GM23338 (cell line): ENCODE results near the gene CMKLR1. TPM values are rescaled to one million over a fixed set of nuclear protein-coding genes. Genes with fewer than 3 reads are reported as not detected.

Experiments
- ATAC-seq: fragments of 200-7000 bp; cut with Tn5 transposase; 3 replicates; pipeline ENCODE4 v1.9.1; 2020
- DNase-seq: peaks from one replicate; pipeline ENCODE4 v3.0.0-alpha.2; 2015; ENCODE audit warnings: low spot score
- H2AFZ ChIP-seq: fragments of 200-600 bp; sonication (generic); 2 replicates; pipeline ENCODE4 v1.8.0; 2016; ENCODE audit warnings: antibody characterized with exemption, mild to moderate bottlenecking, moderate library complexity
- H3F3A ChIP-seq: fragments of 200-600 bp; sonication (generic); replicated peaks from 2 replicates; pipeline ENCODE4 v1.8.0; 2017; ENCODE audit warnings: antibody characterized with exemption, mixed run types, low read depth
- H3K27ac ChIP-seq: fragments of 200-600 bp; sonication (generic); 2 replicates; pipeline ENCODE4 v1.6.1; 2016; ENCODE audit warnings: low read depth
- H3K27me3 ChIP-seq: fragments of 200-600 bp; sonication (generic); 2 replicates; pipeline ENCODE4 v1.8.0; 2016; ENCODE audit warnings: mild to moderate bottlenecking, mixed run types, moderate library complexity; ENCODE audit not compliant: insufficient read depth
- H3K36me3 ChIP-seq: fragments of 200-600 bp; sonication (generic); 2 replicates; pipeline ENCODE4 v1.8.0; 2016; ENCODE audit warnings: mild to moderate bottlenecking; ENCODE audit not compliant: insufficient read depth
- H3K4me1 ChIP-seq: fragments of 200-600 bp; sonication (generic); 2 replicates; pipeline ENCODE4 v1.8.0; 2016; ENCODE audit warnings: mild to moderate bottlenecking, moderate library complexity; ENCODE audit not compliant: insufficient read depth
- H3K4me2 ChIP-seq: fragments of 200-600 bp; sonication (generic); 2 replicates; pipeline ENCODE4 v1.7.1; 2017; ENCODE audit warnings: mixed run types
- H3K4me3 ChIP-seq: fragments of 200-600 bp; sonication (generic); 2 replicates; pipeline ENCODE4 v1.6.1; 2016; ENCODE audit warnings: mixed run types
- H3K79me2 ChIP-seq: fragments of 200-600 bp; sonication (generic); replicated peaks from 2 replicates; pipeline ENCODE4 v1.8.0; 2017; ENCODE audit warnings: mild to moderate bottlenecking; ENCODE audit not compliant: insufficient read depth
- H3K9me2 ChIP-seq: fragments of 200-600 bp; sonication (generic); 2 replicates; pipeline ENCODE4 v1.8.0; 2017; ENCODE audit not compliant: insufficient read depth
- H4K20me1 ChIP-seq: fragments of 200-600 bp; sonication (generic); replicated peaks from 2 replicates; pipeline ENCODE4 v1.8.0; 2017; ENCODE audit warnings: mild to moderate bottlenecking; ENCODE audit not compliant: insufficient read depth
- H3K27ac Mint-ChIP-seq: 2 replicates; pipeline ENCODE4 v1.8.0; 2020; ENCODE audit warnings: inconsistent platforms, mild to moderate bottlenecking, moderate library complexity, mixed read lengths
- H3K27me3 Mint-ChIP-seq: 3 replicates; pipeline ENCODE4 v1.8.0; 2022; ENCODE audit warnings: low read depth, mild to moderate bottlenecking, moderate library complexity, mixed read lengths, inconsistent platforms; ENCODE audit not compliant: insufficient read depth, poor library complexity
- H3K36me3 Mint-ChIP-seq: 3 replicates; pipeline ENCODE4 v1.8.0; 2021; ENCODE audit warnings: low read depth, mild to moderate bottlenecking, inconsistent platforms, moderate library complexity, mixed read lengths
- H3K4me1 Mint-ChIP-seq: 3 replicates; pipeline ENCODE4 v1.8.0; 2020; ENCODE audit warnings: mild to moderate bottlenecking, inconsistent platforms, mixed read lengths
- H3K4me3 Mint-ChIP-seq: 3 replicates; pipeline ENCODE4 v1.8.0; 2021; ENCODE audit warnings: moderate library complexity, mild to moderate bottlenecking, inconsistent platforms, mixed read lengths
- H3K9me3 Mint-ChIP-seq: 3 replicates; pipeline ENCODE4 v1.8.0; 2020; ENCODE audit warnings: moderate library complexity, mild to moderate bottlenecking, inconsistent platforms, mixed read lengths
- EZH2 ChIP-seq: fragments of 200-600 bp; sonication (generic); IDR thresholded peaks from one replicate; pipeline ENCODE4 v1.8.0; 2017; ENCODE audit warnings: antibody characterized with exemption, mild to moderate bottlenecking, low read depth; ENCODE audit not compliant: unreplicated experiment
- EZH2phosphoT487 ChIP-seq: fragments of 200-600 bp; sonication (generic); IDR thresholded peaks from one replicate; pipeline ENCODE4 v1.8.1; 2018; ENCODE audit warnings: antibody characterized with exemption; ENCODE audit not compliant: unreplicated experiment
- JUNB ChIP-seq: IDR thresholded peaks from one replicate; pipeline ENCODE4 v1.6.1; 2016; ENCODE audit warnings: antibody characterized with exemption; ENCODE audit not compliant: unreplicated experiment
- NANOG ChIP-seq: IDR thresholded peaks from 2 replicates; pipeline ENCODE4 v1.6.1; 2016; ENCODE audit warnings: antibody characterized with exemption, borderline replicate concordance
- polyA plus RNA-seq: library from polyadenylated mRNA; unstranded; fragments of >200 nt; fragmentation: Nextera tagmentation; extraction: Ambion mirVana; gene quantifications from 2 replicates; pipeline ENCODE4 v1.2.1, GENCODE V29; 2016
- total RNA-seq: library from RNA; depleted of rRNA; stranded (reverse); fragments of >200 nt; shearing (Covaris generic); gene quantifications from 2 replicates; pipeline ENCODE4 v1.2.3, GENCODE V29; 2014
- TF ChIP-seq, protein P1 (sequence below): IDR thresholded peaks from 2 replicates; pipeline ENCODE4 v1.6.1; 2016; ENCODE audit warnings: antibody characterized with exemption
- TF ChIP-seq, protein P2 (sequence below): IDR thresholded peaks from one replicate; pipeline ENCODE4 v1.6.1; 2018; ENCODE audit warnings: antibody characterized with exemption; ENCODE audit not compliant: unreplicated experiment
- TF ChIP-seq, protein P3 (sequence below), 2 experiments: fragments of 200-600 bp in 1 of 2; sonication (generic) in 1 of 2; conservative IDR thresholded peaks; 2 replicates each; pipeline versions ENCODE4 v1.5.1 to v1.6.1; 2016 to 2017; ENCODE audit warnings: antibody characterized with exemption in 2 of 2, low read depth in 2 of 2, mild to moderate bottlenecking in 2 of 2, moderate library complexity in 1 of 2

CMKLR1 gene
- total and polyA plus RNA-seq, 2 experiments from 2014 or later, result 0.40 to 2.6 TPM

DNA sequence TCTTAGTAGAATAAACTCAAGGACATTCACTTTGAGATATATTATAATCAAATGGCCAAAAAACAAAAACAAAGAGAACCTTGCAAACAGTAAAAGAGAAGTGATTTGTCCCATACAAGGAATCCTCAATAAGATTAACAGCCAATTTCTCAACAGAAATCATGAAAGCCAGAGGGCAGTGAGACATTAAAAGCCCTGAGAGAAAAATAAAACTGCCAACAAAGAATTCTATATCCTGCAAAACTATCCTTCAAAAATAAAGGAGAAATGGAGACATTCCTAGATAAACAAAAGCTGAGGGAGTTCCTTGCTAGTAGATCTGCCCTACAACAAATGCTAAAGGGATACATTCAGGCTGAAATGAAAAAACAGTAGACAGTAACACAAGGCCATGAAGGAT is 78.1 kb downstream of the CMKLR1 start:
- Histone ChIP-seq H3K79me2 (no peaks in the 10 kb centered on the region), H3F3A (no peaks in the 10 kb centered on the region), H3K27ac (no peak overlapping the region), H3K9me2 (peaks cover 10% of the 10 kb centered on the region; the same call in 1 of the 2 replicates), H3K4me2 (no peak overlapping the region), H3K36me3 (no peaks in the 10 kb centered on the region), H2AFZ (no peak overlapping the region), H3K4me1 (peaks cover 2% of the 10 kb centered on the region; the same call in 1 of the 2 replicates), H3K27me3 (no peaks in the 10 kb centered on the region), H3K4me3 (no peak overlapping the region), H4K20me1 (no peaks in the 10 kb centered on the region)
- Mint-ChIP-seq H3K4me1 (no peaks in the 10 kb centered on the region), H3K9me3 (peaks cover 39% of the 10 kb centered on the region), H3K36me3 (peaks cover 19% of the 10 kb centered on the region), H3K4me3 (no peak overlapping the region), H3K27me3 (peaks cover 2% of the 10 kb centered on the region), H3K27ac (no peak overlapping the region)
- ATAC-seq, result no peak
- TF ChIP-seq, protein P1, sequence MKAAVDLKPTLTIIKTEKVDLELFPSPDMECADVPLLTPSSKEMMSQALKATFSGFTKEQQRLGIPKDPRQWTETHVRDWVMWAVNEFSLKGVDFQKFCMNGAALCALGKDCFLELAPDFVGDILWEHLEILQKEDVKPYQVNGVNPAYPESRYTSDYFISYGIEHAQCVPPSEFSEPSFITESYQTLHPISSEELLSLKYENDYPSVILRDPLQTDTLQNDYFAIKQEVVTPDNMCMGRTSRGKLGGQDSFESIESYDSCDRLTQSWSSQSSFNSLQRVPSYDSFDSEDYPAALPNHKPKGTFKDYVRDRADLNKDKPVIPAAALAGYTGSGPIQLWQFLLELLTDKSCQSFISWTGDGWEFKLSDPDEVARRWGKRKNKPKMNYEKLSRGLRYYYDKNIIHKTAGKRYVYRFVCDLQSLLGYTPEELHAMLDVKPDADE, result no peak
- TF ChIP-seq, protein P2, sequence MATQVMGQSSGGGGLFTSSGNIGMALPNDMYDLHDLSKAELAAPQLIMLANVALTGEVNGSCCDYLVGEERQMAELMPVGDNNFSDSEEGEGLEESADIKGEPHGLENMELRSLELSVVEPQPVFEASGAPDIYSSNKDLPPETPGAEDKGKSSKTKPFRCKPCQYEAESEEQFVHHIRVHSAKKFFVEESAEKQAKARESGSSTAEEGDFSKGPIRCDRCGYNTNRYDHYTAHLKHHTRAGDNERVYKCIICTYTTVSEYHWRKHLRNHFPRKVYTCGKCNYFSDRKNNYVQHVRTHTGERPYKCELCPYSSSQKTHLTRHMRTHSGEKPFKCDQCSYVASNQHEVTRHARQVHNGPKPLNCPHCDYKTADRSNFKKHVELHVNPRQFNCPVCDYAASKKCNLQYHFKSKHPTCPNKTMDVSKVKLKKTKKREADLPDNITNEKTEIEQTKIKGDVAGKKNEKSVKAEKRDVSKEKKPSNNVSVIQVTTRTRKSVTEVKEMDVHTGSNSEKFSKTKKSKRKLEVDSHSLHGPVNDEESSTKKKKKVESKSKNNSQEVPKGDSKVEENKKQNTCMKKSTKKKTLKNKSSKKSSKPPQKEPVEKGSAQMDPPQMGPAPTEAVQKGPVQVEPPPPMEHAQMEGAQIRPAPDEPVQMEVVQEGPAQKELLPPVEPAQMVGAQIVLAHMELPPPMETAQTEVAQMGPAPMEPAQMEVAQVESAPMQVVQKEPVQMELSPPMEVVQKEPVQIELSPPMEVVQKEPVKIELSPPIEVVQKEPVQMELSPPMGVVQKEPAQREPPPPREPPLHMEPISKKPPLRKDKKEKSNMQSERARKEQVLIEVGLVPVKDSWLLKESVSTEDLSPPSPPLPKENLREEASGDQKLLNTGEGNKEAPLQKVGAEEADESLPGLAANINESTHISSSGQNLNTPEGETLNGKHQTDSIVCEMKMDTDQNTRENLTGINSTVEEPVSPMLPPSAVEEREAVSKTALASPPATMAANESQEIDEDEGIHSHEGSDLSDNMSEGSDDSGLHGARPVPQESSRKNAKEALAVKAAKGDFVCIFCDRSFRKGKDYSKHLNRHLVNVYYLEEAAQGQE, result no peak
- DNase-seq, result no peak

DNA sequence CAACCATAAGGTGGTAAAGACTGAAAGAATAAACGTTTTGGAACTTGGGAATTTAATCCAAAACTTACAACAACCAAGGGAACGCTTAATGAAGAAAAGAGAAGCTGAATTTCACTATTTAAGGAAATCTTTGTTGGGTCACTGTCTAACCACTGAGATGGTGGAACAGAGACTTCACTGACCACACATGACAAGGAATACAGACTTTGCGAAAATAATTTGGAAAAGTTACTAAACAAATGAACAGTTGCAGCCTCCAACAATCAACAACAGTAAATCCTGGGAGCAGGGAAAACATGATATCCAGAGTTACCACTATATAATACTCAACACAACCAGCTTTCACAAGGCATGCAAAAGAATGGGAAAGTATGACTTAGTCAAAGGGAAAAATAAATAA is 79.1 kb downstream of the CMKLR1 start:
- H3K27me3 ChIP-seq, result no peaks in the 10 kb centered on the region
- peaks cover 2% of the 10 kb centered on the region for H3K27me3 Mint-ChIP-seq
- H4K20me1 ChIP-seq, result no peaks in the 10 kb centered on the region
- H3K9me3 Mint-ChIP-seq, result peaks cover 39% of the 10 kb centered on the region
- H3K27ac ChIP-seq, result no peak overlapping the region
- no peaks in the 10 kb centered on the region for H3K36me3 ChIP-seq
- no peaks in the 10 kb centered on the region for H3F3A ChIP-seq
- H3K36me3 Mint-ChIP-seq, result peaks cover 19% of the 10 kb centered on the region
- no peak overlapping the region for H2AFZ ChIP-seq
- no peak overlapping the region for H3K4me2 ChIP-seq
- H3K4me3 ChIP-seq, result no peak overlapping the region
- H3K4me1 ChIP-seq, result peaks cover 5% of the 10 kb centered on the region
- no peaks in the 10 kb centered on the region for H3K79me2 ChIP-seq
- H3K4me3 Mint-ChIP-seq, result no peak overlapping the region
- DNase-seq (no peak), ATAC-seq (no peak)
- H3K4me1 Mint-ChIP-seq, result peaks cover 2% of the 10 kb centered on the region; the same call in 2 of the 3 replicates
- peaks cover 10% of the 10 kb centered on the region; the same call in 1 of the 2 replicates for H3K9me2 ChIP-seq
- H3K27ac Mint-ChIP-seq, result no peak overlapping the region
- TF ChIP-seq EZH2 (no peak), EZH2phosphoT487 (no peak), NANOG (no peak), JUNB (no peak)
- TF ChIP-seq, protein P2, result no peak
- TF ChIP-seq, protein P3, sequence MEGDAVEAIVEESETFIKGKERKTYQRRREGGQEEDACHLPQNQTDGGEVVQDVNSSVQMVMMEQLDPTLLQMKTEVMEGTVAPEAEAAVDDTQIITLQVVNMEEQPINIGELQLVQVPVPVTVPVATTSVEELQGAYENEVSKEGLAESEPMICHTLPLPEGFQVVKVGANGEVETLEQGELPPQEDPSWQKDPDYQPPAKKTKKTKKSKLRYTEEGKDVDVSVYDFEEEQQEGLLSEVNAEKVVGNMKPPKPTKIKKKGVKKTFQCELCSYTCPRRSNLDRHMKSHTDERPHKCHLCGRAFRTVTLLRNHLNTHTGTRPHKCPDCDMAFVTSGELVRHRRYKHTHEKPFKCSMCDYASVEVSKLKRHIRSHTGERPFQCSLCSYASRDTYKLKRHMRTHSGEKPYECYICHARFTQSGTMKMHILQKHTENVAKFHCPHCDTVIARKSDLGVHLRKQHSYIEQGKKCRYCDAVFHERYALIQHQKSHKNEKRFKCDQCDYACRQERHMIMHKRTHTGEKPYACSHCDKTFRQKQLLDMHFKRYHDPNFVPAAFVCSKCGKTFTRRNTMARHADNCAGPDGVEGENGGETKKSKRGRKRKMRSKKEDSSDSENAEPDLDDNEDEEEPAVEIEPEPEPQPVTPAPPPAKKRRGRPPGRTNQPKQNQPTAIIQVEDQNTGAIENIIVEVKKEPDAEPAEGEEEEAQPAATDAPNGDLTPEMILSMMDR (conservative IDR thresholded peaks at IDR 0.05; ENCODE audit: low read depth in 2 of 2), result no peak
- TF ChIP-seq, protein P1, result no peak
